Activated CD8-positive, alpha-beta memory T cell treated with anti-CD3 and anti-CD28 coated beads, Interleukin-2, amount 50 U/mL, for 48 hours (primary cell): Measurements from ENCODE around the gene NELFCD.
"Not testable (repeated sequence)": the region's sequence is repeated elsewhere in the genome, so short reads cannot be mapped to it uniquely, and the experiment has no call there.

Experiments
- DNase-seq: peaks from one replicate; pipeline ENCODE4 v3.0.0-alpha.2; 2020

NELFCD gene

GRCh38 chr20:59027741-59028320 is 46.8 kb downstream of the NELFCD start:
- DNase-seq: no peak

GRCh38 chr20:59028812-59029211 is 47.8 kb downstream of the NELFCD start:
- no peak for DNase-seq

- DNase-seq: no peak
Observed at GRCh38 chr20:59030911-59031563, 50.0 kb downstream of the NELFCD start.

GRCh38 chr20:59031564-59032022 is 50.5 kb downstream of the NELFCD start:
- no peak for DNase-seq

GRCh38 chr20:59032023-59032712 is 51.1 kb downstream of the NELFCD start, which contains the start of gene ATP5F1E:
Gene ATP5F1E (minus strand): TSS chr20:59032335. CDS start chr20:59032251, 84 bp downstream.
- DNase-seq: peak; percentile 98

GRCh38 chr20:59032713-59033059 is 51.6 kb downstream of the NELFCD start:
- no peak for DNase-seq

- no peak for DNase-seq
Observed at GRCh38 chr20:59033093-59033492, 52.0 kb downstream of the NELFCD start.

- no peak for DNase-seq
Observed at GRCh38 chr20:59033616-59034165, 52.6 kb downstream of the NELFCD start.

- no peak for DNase-seq
Observed at GRCh38 chr20:59035381-59035780, 54.3 kb downstream of the NELFCD start.

GRCh38 chr20:59037386-59037785 is 56.3 kb downstream of the NELFCD start:
- no peak for DNase-seq

- no peak for DNase-seq
Observed at GRCh38 chr20:59039233-59039632, 58.2 kb downstream of the NELFCD start.

- no peak for DNase-seq
Observed at GRCh38 chr20:59040667-59041066, 59.6 kb downstream of the NELFCD start.

GRCh38 chr20:59041487-59041886 is 60.4 kb downstream of the NELFCD start:
- not testable (repeated sequence) for DNase-seq

GRCh38 chr20:59042151-59042795 is 61.2 kb downstream of the NELFCD start, which contains the start of gene PRELID3B:
Gene PRELID3B (minus strand): TSS chr20:59042786. CDS start chr20:59042730, 56 bp downstream.
- DNase-seq: no peak

GRCh38 chr20:59042796-59043631 is 62.0 kb downstream of the NELFCD start:
- DNase-seq: peak; percentile 98

- no peak for DNase-seq
Observed at GRCh38 chr20:59043698-59044097, 62.6 kb downstream of the NELFCD start.

- no peak for DNase-seq
Observed at GRCh38 chr20:59044295-59044694, 63.2 kb downstream of the NELFCD start.
